Ramos (cell line): ENCODE measurements around the gene ATXN3L.
"Not testable (repeated sequence)": the region's sequence is repeated elsewhere in the genome, so short reads cannot be mapped to it uniquely, and the experiment has no call there.

Experiments
- in situ Hi-C: fragments of 300-500 bp; cut with MboI; formaldehyde crosslinking; loops from one replicate; pipeline ENCODE4 v1.14.3; 2022; ENCODE audit warnings: low sequenced_read_pairs; ENCODE audit not compliant: unreplicated experiment

ATXN3L gene

DNA sequence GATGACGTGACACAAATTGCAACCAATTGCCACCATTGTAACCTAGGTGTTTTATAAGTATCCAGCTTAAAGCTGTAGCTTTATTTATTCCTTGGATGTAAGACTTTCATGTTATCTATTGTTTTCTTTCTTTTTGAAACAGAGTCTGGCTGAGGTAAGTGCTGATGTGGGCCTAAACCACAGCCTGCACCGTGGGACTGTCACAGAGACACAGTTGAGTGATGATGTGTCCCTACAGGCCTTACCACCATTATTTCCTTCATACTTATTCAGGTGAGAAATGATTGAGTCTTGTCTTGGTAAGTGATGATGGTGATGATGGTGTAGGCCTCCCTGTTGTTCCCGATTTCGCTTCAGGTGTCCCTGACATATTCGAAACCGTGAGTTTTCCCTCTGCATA is 8.3 kb downstream of the ATXN3L start:
- in situ Hi-C loops, result no loop called here

DNA sequence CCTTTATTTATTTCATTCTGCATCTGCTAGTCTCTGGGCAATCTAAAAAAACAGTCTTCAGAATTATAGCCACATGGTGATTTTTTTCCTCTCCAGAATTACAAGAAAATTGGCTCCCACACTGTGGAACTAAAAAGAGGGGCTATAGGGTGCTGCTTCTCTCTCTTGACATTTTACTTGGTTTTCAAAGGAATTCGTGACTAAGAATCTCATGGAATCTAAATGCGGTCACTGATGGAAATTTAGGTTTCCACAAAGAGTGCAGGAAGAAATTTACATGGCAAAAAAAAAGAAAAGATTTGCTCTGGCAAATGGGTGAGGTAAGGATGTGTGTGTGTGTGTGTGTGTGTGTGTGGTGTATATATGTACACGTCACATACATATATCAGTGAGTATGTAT is 10.2 kb downstream of the ATXN3L start:
- in situ Hi-C loops, result no loop called here

DNA sequence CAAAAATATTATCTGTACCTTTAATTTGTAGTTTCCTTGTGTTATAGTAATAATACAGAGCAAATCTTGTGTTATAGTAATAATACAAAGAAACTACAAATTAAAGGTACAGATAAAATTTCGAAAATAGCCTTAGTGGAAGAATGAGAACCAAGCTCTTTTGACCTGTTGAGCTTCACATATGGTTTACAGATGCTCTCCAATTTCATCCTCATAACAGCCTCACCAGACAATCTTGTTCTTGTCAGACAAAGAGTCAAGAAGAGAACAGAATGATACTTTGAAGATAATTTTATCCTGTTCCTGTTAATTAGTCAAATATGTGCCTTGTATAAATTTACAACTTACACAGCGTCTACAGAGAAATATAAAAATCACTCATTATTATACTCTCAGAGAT is 12.8 kb downstream of the ATXN3L start:
- in situ Hi-C loops, result no loop called here

DNA sequence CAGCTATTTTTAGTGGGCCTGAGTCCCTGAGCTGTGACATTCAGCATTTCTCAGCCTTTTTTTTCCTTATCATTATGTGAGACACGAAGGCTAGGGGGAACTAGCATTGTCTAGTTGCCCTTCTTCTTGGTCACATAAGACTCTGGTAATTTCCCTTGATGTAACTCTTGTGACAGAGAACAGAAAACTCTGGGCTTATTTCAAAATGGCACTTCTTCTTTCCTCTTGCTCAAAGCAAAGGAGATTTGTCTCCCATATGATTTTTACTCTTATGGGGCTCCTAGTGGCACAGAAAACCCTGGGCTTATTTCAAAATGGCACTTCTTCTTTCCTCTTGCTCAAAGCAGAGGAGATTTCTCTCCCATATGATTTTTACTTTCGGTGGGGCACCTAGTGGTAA is 14.7 kb downstream of the ATXN3L start:
- in situ Hi-C loops, result no loop called here

DNA sequence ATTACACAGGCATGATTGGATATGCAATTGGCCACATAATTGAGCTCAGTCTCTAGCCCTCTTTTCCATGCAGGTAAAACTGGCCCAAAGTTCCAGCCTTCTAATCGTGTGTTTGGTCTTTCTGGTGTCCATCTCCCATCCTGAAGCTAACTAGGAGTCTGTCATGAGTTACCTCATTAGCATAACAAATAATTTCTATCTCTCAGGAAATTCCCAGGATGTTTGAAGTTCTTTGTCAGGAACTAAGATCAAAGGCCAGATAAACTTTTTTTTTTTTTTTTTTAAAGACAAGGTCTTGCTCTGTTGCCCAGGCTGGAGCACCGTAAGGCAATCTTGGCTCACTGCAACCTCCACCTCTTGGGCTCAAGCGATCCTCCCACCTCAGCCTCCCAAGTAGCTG is 15.8 kb downstream of the ATXN3L start:
- in situ Hi-C loops, result no loop called here

DNA sequence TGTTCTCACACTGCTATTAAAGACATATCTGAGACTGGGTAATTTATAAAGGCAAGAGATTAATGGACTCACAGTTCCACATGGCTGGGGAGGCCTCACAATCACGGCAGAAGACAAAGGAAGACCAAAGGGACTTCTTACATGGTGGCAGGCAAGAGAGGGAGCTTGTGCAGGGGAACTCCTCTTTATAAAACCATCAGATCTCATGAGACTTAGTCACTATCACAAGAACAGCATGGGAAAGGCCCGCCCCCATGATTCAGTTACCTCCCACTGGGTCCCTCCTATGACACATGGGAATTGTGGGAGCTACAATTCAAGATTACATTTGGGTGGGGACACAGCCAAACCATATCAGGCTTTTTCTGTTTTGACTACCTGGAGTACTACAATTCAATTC is 16.6 kb downstream of the ATXN3L start:
- in situ Hi-C loops, result not testable (repeated sequence)

DNA sequence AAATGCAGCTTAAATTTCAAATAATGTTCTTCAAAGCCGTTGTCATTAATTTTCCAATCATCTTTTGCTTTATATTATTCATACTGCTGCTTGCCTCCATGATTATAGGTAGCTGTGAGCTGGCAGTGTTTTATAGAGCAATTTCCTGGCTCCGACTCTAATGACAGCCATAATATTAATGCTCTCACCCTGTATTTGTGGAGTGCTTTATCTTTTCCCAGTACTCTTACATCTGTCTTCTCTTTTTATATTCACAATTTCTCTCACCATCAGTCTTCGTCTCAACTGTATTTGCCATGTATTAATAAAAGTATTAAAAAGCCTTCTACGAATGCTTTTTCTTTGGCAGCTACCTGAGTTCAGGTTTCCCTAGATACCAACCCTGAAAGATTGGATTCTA is 21.0 kb downstream of the ATXN3L start:
- in situ Hi-C loops, result no loop called here

DNA sequence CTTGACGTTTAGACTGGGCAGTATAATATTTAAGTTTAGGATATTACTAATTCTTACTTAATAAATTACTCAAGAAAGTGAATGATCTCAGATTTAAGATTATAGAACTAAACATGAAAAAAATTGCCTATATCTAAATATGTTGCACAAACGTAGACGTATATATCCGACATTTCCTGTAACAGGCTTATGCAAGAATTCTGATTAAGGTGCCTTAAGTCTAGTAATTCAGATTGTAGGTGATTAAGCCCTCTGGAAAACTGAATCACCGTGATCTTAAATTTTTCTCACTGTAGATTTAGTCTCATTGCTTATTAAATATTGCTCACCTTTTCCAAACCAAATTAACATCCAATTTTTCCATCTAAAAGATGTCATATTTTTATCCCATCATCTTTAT is 24.0 kb downstream of the ATXN3L start:
- in situ Hi-C loops, result no loop called here

DNA sequence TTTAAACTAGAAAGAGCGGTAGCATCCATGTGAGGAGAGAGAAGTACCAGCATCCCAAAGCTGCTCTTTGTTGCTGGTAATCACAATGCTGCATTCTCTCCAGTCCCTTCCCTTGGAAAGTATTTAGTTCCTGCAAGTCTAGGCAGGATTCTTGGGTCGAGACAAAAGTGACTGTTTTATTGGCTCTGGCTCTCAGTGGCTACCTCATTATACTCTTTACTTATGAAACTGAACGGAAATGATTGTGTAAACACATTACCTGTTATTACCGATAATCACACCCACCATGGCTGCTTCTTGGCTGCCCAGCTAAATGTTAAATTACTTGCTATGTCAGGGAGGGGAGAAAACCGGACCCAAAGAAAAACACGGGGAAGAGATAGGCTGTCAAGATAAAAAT is 26.2 kb downstream of the ATXN3L start:
- in situ Hi-C loops, result no loop called here

DNA sequence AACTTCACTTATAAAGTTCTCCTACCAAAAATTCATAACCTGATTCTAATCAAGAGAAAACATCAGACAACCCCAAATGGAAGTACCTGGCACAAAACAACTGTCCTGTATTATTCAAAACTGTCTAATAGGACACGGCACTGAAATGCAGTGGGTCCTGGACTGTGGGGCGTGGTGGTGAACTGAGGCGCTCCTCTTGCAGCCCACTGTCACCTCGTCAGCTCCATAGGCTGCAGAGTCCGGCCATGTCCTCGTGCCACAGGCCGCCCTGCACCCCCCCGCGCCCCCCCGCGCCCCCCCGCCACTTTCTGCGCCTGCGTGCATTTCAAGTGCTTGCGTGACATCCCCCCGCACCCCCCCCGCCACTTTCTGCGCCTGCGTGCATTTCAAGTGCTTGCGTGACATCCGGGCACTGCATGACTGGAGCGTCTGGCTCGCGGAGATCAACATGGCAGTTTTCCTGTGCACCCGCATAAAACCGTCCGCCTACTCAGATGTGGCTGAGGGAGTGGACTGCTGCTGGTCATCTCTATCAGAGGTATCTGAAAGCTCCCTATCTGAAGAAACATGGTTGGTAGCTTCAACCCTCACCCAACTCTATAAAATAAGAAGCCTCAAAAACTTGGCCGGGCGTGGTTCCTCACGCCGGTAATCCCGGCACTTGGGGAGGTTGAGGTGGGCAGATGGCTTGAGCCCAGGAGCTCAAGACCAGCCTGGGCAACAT is 28.8 kb downstream of the ATXN3L start:
- in situ Hi-C loops, result no loop called here

DNA sequence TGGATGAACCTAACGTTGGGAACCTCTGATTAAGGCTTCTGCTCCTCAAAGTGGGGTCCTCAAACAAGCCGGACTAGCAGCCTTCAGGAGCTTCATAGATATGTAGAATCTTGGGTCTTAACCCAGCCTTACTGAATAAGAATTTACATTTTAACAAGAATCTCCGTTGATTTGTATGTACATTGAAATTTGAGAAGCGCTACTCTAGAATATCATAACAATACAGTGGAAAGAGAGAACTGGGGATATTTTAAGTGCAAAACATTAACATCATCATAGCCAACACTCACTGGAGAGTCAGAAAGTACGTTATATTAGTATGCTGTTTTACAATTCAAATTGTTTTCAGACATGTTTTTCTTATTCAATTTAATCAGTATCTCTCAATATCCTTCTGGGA is 31.2 kb downstream of the ATXN3L start:
- in situ Hi-C loops, result no loop called here

DNA sequence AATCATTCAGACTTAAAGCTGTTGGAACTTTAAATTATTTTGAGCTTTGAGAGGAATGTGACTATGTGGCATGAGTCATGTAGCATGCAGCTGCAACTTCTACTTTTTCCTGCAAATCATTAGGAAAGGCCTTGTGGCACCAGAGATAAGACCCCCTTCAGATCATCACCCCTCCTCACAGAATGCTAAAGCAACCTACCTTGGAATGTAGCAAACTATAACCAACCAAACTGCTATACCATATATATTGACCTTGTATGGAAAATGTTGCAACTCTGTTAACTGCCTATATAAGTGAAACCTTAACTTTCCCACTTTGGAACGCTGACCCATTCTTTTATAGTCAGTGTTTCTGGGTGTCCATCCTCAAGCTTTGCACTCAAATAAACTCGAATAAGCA is 32.0 kb downstream of the ATXN3L start:
- in situ Hi-C loops, result no loop called here

DNA sequence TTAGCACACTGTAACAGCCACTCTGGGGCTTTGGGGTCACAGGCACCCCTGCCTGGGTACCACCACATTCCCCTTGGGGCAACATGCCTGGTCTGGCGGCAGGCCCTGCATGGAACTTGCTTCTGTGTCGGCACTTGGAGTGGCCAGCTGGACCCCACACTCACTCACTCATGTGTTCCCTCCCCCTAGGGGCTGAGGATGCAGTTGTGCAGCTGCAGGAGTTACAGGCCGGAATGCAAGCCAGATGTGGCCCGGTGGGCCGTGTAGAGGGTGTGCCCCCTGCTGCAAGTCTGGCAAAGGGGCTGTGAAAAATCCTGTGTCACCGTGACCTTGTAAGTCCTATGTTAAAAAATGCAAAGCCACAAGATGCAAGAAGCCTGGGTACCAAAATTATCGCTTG is 34.2 kb downstream of the ATXN3L start:
- in situ Hi-C loops, result no loop called here

DNA sequence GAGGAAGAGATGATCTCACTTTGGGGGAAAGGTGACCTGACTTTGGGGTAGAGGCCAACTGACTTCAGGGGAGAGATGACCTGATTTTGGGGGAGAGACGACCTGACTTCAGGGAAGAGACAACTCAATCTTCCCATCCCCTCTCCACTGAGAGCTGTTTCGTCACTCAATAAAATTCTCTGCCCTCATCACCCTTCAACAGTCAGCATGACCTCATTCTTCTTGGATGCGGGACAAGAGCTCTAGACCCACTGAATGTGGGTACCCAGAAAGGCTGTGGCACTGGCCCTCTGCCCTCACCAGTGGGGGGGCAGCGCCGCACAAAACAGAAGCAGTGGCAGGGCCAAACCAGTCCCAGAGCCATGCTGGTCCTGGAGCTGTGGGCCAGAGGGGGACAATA is 34.6 kb downstream of the ATXN3L start:
- in situ Hi-C loops, result no loop called here

DNA sequence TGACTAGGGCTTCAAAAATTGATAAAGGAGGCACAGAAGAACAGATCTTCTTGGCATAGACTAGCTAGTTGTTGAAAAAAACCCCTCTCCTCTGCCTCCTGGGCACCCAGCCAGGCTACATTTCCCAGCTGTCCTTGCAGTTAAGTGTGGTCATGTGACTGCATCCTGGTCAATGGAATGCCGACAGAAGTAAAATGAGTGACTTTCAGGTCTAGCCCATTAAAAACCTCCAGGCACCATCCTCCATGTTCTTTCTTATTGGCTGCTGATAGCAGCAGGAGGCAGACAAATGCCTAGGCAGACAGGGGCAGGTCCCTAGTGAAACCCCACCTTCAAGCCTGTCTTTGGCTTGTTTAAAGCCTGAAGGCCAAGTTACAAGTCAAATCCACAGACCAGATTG is 35.3 kb downstream of the ATXN3L start:
- in situ Hi-C loops, result no loop called here

DNA sequence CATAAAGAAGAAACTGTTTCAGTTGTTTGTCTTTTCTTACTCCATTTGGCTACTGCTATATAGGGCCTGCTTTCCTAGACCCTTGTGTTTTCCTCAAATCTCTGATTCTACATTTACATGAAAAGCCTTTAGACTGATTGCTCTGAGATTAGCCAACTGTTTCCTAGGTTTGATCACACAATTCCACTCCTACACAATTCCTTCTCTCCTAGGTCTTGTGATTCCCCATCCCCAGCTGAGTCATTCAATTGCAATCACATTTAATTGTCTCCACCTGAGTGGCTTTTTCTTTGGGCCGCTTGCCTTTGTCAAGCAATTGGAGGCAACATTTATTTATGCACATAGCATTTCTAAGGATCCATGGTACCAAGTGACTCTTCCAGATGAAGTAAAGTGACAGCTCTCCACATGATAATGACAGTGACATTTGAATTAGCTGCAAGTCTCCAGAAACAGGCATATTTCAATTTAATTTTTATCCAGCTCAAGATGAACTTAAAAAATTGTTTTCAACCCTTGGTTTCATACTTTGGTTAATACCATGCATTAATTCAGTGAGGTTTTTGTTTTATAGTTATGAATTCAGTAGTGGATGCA is 35.8 kb downstream of the ATXN3L start:
- in situ Hi-C loops, result no loop called here

DNA sequence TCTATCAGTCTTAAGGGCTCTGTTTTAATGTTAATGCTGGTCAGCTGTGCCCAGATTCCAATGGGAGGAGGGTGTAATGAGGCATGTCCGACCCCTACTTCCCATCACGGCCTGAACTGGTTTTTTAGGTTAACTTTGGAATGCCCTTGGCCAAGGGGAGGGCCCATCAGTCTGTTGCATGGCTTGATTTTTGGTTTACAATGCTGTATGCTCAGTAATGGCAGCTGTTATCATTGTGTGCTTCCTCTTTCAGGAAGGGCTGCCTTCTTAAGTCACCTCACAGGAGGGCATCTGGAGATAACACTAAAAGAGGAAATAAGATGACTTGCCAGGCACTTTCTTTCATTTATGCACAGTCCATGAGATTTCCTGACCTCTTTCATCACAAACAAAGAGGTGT is 36.3 kb downstream of the ATXN3L start:
- in situ Hi-C loops, result no loop called here

DNA sequence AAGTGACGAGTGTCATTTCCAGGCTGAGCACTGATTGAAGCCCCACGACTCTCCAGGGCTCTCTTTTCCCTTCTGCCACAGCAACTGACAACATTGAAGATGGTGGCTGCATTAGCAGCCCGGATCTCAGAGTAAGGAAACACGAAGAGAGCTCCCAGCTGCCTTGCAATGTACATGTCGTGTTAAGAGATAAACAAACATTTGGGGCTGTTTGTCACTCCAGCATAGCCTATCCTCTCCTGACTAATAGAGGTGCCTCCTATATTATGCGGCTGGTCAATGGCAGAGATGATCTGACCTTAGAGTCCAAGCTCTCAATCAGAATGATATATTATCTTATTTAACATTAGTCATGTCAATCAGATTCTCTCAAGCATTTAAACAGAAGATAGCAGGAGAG is 38.6 kb downstream of the ATXN3L start:
- in situ Hi-C loops, result no loop called here

DNA sequence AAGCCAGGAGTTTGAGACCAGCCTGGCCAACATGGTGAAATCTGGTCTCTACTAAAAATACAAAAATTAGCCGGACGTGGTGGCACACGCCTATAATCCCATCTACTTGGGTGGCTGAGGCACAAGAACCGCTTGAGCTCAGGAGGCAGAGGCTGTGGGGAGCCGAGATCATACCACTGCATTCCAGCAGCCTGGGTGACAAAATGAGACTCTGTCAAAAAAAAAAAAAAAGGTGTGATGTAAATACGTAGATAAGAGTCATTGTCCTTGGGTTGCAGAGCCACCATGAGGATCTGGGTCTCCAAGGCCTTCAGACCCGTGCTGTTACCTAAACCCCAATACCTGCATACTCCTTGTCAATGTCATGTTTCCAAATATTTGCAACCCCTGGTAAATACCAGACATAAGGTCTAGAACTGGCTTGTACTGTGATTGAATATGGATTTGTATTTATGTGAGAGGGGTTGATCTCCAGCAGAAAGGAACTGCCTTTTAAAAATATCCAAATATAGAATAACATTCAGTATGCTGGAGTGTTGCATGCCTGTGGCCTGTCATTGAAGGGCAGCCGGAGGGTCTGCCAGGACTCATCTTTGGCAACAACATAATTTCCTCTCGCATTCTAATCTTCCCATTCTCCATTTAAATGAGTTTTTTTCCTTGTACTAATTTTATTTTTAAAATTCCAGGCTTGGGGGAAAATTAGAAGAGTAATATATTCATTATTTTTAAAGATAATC is 40.4 kb downstream of the ATXN3L start:
- in situ Hi-C loops, result no loop called here

DNA sequence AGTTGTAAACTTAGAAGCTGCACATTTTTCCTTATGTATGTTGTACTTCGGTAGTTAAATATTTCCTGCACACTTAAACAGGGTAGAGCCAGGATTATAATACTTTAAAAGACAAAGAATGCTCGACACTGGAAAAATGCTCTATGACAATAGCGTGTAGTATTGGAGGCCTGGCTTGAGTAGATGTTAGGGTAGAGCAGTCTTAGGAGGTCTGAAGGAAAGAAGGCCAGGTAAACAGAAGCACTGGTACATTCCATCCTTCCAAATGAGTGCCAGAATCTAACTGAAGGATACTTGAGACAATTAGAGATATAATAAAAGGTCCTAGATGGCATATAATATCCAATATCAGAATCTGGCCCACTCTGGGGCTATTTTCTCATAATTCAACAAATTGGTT is 42.3 kb downstream of the ATXN3L start:
- in situ Hi-C loops, result no loop called here

DNA sequence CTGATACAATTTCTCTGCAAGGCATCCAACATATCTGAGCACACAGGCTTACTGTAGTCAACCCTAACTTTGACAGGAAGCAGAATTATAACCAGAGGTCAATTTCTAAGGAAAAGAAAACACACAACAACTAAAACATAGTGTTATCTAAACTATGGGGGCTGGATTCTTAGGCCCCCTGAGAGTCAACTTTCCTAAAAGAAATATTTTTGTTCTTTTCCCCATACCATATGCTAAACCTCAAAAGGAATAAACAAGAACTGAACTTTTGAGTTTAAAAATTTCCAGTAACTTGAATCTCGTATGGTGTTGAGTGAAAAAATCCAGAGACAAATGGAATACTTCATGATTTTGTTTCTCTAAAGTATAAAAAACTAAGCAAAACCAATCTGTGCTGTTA is 42.9 kb downstream of the ATXN3L start:
- in situ Hi-C loops, result no loop called here

DNA sequence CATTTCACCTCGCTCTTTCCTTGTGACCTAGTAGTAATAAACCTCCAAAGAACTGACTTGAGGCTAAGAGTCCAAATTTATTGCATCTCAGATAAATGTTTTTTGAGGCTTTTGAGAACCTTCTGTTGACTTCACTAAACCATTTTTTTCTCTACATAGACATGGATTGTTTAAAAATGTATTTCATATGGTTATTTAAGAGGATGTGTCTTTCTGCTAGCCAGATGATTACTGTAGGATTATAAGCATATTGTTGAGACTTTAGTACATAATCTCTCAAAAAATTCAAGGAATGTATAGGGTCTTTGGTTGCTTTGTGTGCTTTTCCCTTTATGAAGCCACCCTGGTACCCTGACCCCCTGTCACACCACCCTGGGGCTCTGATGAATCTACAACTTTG is 44.8 kb downstream of the ATXN3L start:
- in situ Hi-C loops, result no loop called here
